ENCODE measurements around the gene GLB1L3. TPM values are rescaled to one million over a fixed set of nuclear protein-coding genes. Genes with fewer than 3 reads are reported as not detected.

The GLB1L3 gene
- polyA plus RNA-seq, 3 donors from 2014 or later, result not detected

GRCh38 chr11:134362192-134362901 is 86.2 kb downstream of the GLB1L3 start:
- no peak for DNase-seq
- no peaks in the 10 kb centered on the region for H3K9me3 Mint-ChIP-seq
- H3K36me3 Mint-ChIP-seq, result no peaks in the 10 kb centered on the region
- peak overlapping the region in 1 of 5 donors; percentile 51 for H3K4me3 Mint-ChIP-seq
- no peak overlapping the region for H3K27ac Mint-ChIP-seq
- H3K4me1 Mint-ChIP-seq, result peaks cover 14 to 24% of the 10 kb centered on the region in 2 donors
- H3K27me3 Mint-ChIP-seq (ENCODE audit: low read depth in 3 of 3), result peaks cover 1 to 9% (median 3%) of the 10 kb centered on the region in 3 donors

- no peak overlapping the region for H3K27ac Mint-ChIP-seq
- H3K4me1 Mint-ChIP-seq, result peaks cover 14 to 24% of the 10 kb centered on the region in 2 donors
- no peak overlapping the region for H3K4me3 Mint-ChIP-seq
- no peaks in the 10 kb centered on the region for H3K36me3 Mint-ChIP-seq
- DNase-seq, result no peak
- peaks cover 1 to 9% (median 3%) of the 10 kb centered on the region in 3 donors for H3K27me3 Mint-ChIP-seq (ENCODE audit: low read depth in 3 of 3)
- H3K9me3 Mint-ChIP-seq, result no peaks in the 10 kb centered on the region
Observed at GRCh38 chr11:134363161-134363560, 87.0 kb downstream of the GLB1L3 start.

- Mint-ChIP-seq H3K9me3 (no peaks in the 10 kb centered on the region), H3K27ac (no peak overlapping the region), H3K27me3 (ENCODE audit: low read depth in 3 of 3) (peaks cover 1 to 9% (median 3%) of the 10 kb centered on the region in 3 donors), H3K4me3 (no peak overlapping the region), H3K4me1 (peaks cover 14 to 24% of the 10 kb centered on the region in 2 donors), H3K36me3 (no peaks in the 10 kb centered on the region)
- no peak for DNase-seq
Observed at GRCh38 chr11:134363592-134363991, 87.4 kb downstream of the GLB1L3 start.

GRCh38 chr11:134364261-134364660 is 88.1 kb downstream of the GLB1L3 start:
- Mint-ChIP-seq H3K4me3 (no peak overlapping the region), H3K27ac (no peak overlapping the region), H3K27me3 (ENCODE audit: low read depth in 3 of 3) (peaks cover 3 to 9% (median 3%) of the 10 kb centered on the region in 3 donors), H3K9me3 (no peaks in the 10 kb centered on the region), H3K36me3 (no peaks in the 10 kb centered on the region), H3K4me1 (peaks cover 14 to 24% of the 10 kb centered on the region in 2 donors)
- no peak for DNase-seq

- no peak for DNase-seq
- H3K4me1 Mint-ChIP-seq, result peaks cover 5 to 15% of the 10 kb centered on the region in 2 donors
- H3K36me3 Mint-ChIP-seq, result no peaks in the 10 kb centered on the region
- no peaks in the 10 kb centered on the region for H3K9me3 Mint-ChIP-seq
- H3K27ac Mint-ChIP-seq, result no peak overlapping the region
- H3K27me3 Mint-ChIP-seq (ENCODE audit: low read depth in 3 of 3), result peaks cover 4 to 7% (median 5%) of the 10 kb centered on the region in 3 donors
- no peak overlapping the region for H3K4me3 Mint-ChIP-seq
Observed at GRCh38 chr11:134365011-134365925, 89.1 kb downstream of the GLB1L3 start.

GRCh38 chr11:134366254-134366653 is 90.1 kb downstream of the GLB1L3 start:
- Mint-ChIP-seq H3K4me1 (peaks cover 2 to 10% of the 10 kb centered on the region in 2 donors), H3K27ac (no peak overlapping the region), H3K27me3 (ENCODE audit: low read depth in 3 of 3) (peaks cover 1 to 7% (median 5%) of the 10 kb centered on the region in 3 donors), H3K36me3 (no peaks in the 10 kb centered on the region), H3K9me3 (no peaks in the 10 kb centered on the region), H3K4me3 (no peak overlapping the region)
- no peak for DNase-seq

GRCh38 chr11:134367781-134368180 is 91.6 kb downstream of the GLB1L3 start:
- Mint-ChIP-seq H3K36me3 (no peaks in the 10 kb centered on the region), H3K4me1 (no peaks in the 10 kb centered on the region), H3K9me3 (no peaks in the 10 kb centered on the region), H3K4me3 (no peak overlapping the region), H3K27ac (no peak overlapping the region), H3K27me3 (ENCODE audit: low read depth in 3 of 3) (peaks cover 4 to 7% (median 5%) of the 10 kb centered on the region in 3 donors)
- DNase-seq, result no peak

Other genes starting within 250 kb of the GLB1L3 start
- 1 to 10 TPM in 2 of 3 donors, not detected in 1; 1.6 to 1.9 TPM for gene JAM3, start 207.3 kb upstream of the GLB1L3 start, polyA plus RNA-seq
- gene NCAPD3, start 52.4 kb upstream of the GLB1L3 start, polyA plus RNA-seq, result 10 to 100 TPM in 2 of 3 donors, 1 to 10 TPM in 1; 6.9 to 16.7 (median 11.4) TPM
- 100 to 1,000 TPM in 1 of 3 donors, 10 to 100 TPM in 2; 76.2 to 110 (median 78.1) TPM for gene VPS26B, start 51.7 kb upstream of the GLB1L3 start, polyA plus RNA-seq
- gene THYN1, start 23.0 kb upstream of the GLB1L3 start, polyA plus RNA-seq, result 100 to 1,000 TPM in 2 of 3 donors, 10 to 100 TPM in 1; 92.7 to 116 (median 106) TPM
- gene ACAD8, start 22.8 kb upstream of the GLB1L3 start, polyA plus RNA-seq, result 10 to 100 TPM; 16.3 to 34.4 (median 22.7) TPM
- 1 to 10 TPM in 2 of 3 donors, not detected in 1; 1.4 to 1.7 TPM for gene GLB1L2, start 55.6 kb downstream of the GLB1L3 start, polyA plus RNA-seq
- 1 to 10 TPM in 1 of 3 donors, under 1 TPM in 2; 0.09 to 1.8 (median 0.24) TPM for gene B3GAT1, start 135.9 kb downstream of the GLB1L3 start, polyA plus RNA-seq

Measured in immature natural killer cell (primary cell).